CD4-positive, alpha-beta T cell treated with Interleukin-15 for 4 hours (primary cell): ENCODE data around the gene RPS6KB2.

Experiments used
- DNase-seq: peaks from one replicate; pipeline ENCODE4 v3.0.0-alpha.2; 2020; ENCODE audit warnings: low spot score

RPS6KB2 gene

GRCh38 chr11:67429722-67430121 lies 1.4 kb downstream of the RPS6KB2 start:
- no peak for DNase-seq

- DNase-seq: no peak
These were observed 3.3 kb downstream of the RPS6KB2 start for GRCh38 chr11:67431346-67432249.

DNA sequence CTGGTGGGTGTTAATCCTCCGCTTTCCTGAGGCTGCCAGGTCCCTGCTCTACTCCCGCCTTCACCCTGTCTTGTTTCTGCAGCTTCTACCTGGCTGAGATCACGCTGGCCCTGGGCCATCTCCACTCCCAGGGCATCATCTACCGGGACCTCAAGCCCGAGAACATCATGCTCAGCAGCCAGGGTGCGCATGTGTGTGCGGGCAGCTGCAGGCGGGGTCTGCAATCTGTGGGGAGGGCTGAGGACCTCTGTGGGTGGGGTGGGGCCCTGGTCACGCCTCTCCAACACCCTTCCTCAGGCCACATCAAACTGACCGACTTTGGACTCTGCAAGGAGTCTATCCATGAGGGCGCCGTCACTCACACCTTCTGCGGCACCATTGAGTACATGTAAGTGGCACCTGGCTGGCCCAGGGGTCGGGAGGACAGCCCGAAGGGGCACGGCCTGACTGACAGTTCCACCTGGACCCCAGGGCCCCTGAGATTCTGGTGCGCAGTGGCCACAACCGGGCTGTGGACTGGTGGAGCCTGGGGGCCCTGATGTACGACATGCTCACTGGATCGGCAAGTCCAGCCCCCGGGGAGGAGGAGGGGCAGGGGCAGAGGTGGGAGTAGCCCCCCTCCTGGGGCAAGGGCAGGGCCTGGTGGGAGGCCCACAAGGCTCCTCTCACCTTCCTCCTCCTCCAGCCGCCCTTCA lies 4.5 kb downstream of the RPS6KB2 start:
- no peak for DNase-seq

DNA sequence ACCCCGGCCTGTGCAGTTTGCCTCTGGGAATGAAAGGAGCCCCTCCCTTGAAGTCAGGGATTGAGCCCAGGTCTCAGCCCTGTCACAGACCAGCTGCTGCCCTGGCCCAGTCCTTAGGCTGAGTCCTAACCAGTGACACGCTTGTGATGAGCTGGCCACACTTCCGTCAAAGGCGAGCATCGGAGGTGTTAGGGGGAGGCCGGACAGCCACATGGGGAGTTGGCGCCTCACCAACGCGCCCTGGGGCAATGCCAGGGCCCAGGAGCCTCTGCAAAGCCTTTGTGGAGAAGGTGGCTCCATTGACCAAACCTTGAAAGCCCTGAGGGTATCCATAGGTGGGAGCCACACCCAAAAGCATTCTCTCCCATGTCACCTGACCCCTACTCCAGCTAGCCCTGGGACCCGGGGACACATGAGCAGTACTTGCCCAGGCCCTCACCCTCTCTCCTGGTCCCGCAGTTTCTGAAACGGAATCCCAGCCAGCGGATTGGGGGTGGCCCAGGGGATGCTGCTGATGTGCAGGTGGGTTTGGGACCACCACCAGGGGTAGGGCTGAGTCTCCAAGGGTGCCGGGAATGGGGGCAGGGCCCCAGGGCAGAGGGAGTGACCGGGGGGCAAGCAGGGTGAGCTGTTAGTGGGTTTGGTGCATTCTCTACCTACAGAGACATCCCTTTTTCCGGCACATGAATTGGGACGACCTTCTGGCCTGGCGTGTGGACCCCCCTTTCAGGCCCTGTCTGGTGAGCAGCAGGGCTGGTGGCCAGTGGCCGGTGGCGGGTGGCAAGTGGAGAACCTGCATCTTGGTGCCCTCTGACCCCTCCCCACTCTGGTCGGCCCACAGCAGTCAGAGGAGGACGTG lies 5.5 kb downstream of the RPS6KB2 start:
- no peak for DNase-seq

- no peak for DNase-seq
These were observed 6.1 kb downstream of the RPS6KB2 start for GRCh38 chr11:67434395-67434881.

DNA sequence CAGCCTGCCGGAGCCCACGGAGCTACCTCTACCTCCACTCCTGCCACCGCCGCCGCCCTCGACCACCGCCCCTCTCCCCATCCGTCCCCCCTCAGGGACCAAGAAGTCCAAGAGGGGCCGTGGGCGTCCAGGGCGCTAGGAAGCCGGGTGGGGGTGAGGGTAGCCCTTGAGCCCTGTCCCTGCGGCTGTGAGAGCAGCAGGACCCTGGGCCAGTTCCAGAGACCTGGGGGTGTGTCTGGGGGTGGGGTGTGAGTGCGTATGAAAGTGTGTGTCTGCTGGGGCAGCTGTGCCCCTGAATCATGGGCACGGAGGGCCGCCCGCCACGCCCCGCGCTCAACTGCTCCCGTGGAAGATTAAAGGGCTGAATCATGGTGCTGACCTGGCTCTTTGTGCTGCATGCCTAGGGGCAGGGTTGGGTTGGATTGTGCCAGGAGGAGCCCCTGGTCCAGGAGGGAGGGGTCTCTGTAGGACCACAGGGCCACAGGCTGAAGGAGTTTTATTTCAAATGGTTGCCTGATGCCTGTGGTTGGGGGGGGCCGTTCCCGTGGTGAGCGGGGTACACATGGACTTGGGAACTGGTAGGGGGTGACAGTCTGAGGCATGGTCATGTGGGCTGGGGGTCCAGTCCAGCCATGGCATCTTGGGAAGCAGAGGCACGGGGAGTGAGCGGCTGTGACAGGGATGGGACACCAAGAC lies 6.9 kb downstream of the RPS6KB2 start:
- DNase-seq: no peak

- no peak for DNase-seq
These were observed 7.6 kb downstream of the RPS6KB2 start for GRCh38 chr11:67435727-67436458.

DNA sequence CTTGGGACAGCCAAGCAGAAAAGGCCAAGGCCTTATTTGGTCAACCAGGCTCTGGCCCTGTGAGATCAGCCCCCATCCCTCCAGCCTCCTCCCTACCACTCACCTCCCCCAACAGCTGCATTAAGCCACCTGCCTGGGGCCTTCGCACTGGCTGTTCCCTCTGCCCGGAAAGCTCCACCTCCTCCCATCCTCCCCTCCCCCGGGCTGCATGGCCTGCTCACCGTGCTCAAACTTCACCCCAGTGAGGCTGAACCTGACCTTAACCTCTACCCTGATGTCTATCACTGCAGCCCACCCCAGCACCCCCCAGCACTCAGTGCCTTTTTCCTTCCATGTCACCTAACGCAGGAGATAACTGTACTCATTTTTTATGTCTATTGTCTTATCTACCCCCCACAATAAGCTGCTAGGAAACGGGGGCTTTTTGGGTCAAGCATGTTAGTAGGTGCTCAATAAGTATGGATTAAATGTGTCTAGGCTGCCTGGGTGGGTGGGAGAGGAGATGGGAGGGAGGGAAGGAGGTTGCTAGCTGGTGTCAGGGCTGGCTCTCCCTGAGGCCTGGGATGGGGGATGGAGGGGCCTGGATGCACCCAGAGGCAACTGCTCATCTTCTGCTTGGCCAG lies 8.3 kb downstream of the RPS6KB2 start:
- DNase-seq: peak; percentile 58

GRCh38 chr11:67437082-67437808 lies 9.0 kb downstream of the RPS6KB2 start, which contains the start of gene PTPRCAP:
TSS of gene PTPRCAP (minus strand) at chr11:67437682. CDS start at chr11:67437619, 63 bp downstream.
- peak; percentile 65 for DNase-seq

DNA sequence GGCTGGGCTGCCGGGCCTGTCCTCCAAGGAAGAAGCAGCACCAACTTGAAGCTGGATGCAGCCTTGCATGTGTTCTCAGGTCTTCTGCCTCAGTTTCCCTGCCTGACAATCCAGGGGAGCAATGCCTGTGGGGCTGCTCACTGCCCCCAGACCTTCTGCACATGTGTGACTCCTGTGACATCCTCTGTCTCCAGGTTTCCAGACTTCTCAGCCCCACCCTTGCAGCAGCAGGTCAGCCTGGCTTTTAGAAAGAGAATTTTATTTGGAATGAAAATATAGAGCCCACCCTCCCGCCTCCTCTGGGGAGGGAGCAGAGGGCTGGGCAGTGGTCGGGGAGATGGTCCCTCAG lies 9.5 kb downstream of the RPS6KB2 start:
- no peak for DNase-seq

- DNase-seq: peak; percentile 71
These were observed 10.0 kb downstream of the RPS6KB2 start for GRCh38 chr11:67438158-67438902.

DNA sequence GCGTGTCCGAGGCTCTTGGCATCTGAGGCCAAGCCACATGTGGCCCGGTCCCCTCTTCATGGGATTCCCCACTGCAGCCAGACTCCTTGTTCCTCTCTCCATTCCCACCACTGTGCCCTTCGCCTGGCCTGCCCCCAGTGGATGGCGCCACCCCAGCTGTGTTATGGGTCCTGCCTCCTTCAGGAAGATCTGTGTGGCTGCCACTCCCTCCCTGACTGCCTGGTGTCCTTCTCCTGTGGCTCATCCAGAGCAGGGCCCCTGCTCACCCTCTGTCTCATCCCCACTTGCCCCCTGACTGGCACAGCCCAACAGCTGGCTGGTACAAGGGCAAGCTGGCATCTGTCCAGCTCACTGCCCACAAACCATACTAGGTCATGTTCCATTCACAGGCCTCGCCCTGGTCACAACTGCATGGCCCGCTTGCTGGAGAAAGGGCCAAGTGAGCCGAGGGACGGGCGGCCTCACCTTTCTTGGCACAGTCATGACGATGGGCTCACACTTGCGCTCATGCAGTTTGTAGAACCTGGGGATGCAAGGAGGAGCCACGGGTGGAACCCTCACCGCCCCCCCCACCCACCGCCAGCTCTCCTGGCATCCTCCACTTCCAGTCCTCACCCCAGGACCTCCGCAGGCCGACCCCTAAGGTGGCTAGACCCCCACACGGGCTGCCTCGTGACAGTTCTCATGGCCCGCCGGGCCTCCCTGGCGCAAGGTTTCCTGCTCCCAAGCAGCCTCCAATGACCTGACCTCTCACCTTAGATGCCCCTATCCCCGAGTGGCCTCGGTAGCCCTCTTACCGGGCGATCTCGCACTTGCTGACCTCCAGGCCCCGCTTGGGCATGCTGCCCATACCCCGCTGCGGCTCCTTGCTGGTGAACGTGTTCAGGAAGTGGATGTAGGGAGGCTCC lies 11.3 kb downstream of the RPS6KB2 start:
- no peak for DNase-seq

GRCh38 chr11:67440229-67441097 lies 12.2 kb downstream of the RPS6KB2 start:
- no peak for DNase-seq

DNA sequence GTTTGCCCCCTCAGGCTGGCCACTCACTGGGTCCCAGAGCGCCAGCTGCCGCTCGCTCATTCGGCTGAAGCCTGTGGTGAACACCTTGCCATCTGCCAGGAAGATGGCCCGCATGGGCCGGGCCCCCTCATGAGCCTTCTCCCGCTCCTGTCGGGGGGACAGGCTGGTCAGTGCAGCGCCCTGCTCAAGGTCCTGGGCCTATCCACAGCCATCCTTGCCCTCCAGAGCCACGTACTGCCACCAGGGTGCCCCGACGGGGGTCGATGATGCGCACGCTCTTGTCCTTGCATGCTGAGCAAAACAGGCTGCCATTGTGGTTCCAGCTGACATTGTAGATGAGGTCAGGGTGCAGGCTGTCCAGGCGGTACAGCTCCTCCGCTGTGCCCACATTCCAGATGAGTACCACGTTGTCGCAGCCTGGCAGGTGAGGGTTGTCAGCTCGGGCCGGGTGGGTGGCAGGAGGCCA lies 12.8 kb downstream of the RPS6KB2 start:
- no peak for DNase-seq

DNA sequence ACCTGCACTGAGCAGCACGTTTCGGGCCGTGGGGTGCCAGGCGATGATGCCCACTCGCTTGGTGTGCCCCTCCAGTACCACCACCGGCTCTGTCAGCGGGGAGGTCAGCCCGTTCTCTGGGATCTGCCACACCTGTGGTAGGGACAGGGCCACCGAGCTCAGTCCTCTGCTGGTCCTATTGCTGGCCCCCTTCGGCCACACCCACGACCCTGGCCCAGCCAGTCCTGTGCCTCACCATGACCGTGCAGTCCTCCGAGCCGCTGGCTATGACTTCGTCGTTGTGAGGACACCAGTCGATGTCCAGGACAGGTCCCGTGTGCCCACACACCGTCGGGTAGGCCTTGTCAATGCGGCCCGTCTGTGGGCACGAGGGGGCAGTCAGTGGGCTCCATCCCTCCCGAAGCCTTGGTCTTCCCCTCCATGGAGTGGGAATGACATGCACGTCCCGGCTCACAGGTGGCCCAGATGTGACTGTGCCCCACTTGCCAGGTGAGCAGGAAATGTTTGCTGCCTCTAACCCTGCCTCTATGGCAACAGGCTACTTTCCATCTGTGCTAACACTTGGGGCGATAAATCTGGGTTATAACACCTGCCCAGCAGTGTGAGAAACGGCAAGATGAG lies 13.5 kb downstream of the RPS6KB2 start:
- no peak for DNase-seq
